ENCODE data around the gene DAAM2.

Gene DAAM2

DNA sequence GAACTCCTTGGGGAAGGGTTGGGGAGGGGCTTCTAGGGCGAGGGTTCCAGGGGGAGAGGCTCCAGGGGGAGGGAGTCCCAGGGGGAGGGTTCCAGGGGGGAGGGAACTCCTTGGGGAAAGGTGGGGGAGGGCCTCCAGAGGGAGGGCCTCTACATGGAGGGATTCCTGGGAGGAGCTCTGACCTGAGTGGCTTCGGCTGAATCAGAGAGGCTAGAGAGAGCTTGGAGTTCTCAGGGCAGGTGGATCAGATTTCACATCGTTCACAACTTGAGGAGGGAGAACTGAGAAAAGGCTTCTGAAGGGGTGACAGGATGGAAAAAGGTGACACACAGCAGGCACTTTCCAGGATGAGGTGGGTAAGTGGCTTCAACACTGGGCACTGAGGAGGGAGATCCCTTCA lies 49.1 kb downstream of the DAAM2 start:
- Histone ChIP-seq H3K9ac (no peak overlapping the region), H3K27me3 (no peaks in the 10 kb centered on the region), H3K4me2 (no peak overlapping the region), H3K36me3 (no peaks in the 10 kb centered on the region), H3K4me1 (0 out of 2 replicates have a peak, but pooled peaks cover 4% of the 10 kb centered on the region), H3K9me3 (no peaks in the 10 kb centered on the region), H4K20me1 (no peaks in the 10 kb centered on the region), H3K4me3 (no peak overlapping the region), H3K27ac (no peak overlapping the region)
- no peak for TF ChIP-seq Cebpa-rat (IDR thresholded peaks at IDR 0.05)

GRCh38 chr6:39841923-39842322 lies 49.7 kb downstream of the DAAM2 start:
- Histone ChIP-seq H3K36me3 (no peaks in the 10 kb centered on the region), H4K20me1 (no peaks in the 10 kb centered on the region), H3K4me2 (no peak overlapping the region), H3K27me3 (no peaks in the 10 kb centered on the region), H3K4me3 (no peak overlapping the region), H3K9me3 (no peaks in the 10 kb centered on the region), H3K9ac (no peak overlapping the region), H3K27ac (no peak overlapping the region), H3K4me1 (0 out of 2 replicates have a peak, but pooled peaks cover 4% of the 10 kb centered on the region)
- TF ChIP-seq Cebpa-rat (IDR thresholded peaks at IDR 0.05): no peak

DNA sequence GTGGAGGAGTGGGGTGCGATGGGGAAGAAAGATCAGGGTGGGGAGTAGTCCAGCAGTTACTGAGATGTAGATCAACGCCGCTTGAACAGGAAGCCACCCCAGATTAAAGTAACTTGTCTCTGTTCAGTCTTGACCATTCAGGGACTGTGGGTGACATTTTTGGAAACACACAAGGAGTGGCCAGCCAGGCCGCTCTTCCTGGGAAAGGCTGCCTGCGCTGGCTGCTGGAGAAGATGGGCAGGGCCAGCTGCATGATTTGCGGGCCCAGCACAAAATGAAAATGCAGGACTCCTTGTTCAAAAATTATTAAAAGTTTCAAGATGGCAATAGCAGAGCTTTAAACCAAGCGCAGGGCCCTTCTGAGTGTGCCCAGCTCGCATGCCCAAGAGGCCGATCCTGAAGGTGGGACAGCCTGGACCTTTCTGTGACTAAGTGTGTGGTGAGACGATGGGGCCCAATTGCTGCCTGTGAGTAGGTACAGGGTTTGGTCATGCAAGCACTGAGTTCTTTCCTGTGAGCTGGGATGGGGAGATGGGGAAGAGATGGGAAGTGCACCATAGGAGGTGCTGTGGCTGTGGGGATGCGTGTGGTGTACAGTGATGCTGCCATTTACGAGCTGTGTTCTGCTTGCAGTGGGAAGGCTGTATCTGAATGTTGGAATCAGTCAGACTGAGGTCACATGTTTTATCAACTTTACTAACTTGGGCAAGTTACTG lies 51.3 kb downstream of the DAAM2 start:
- no peaks in the 10 kb centered on the region for H4K20me1 ChIP-seq
- TF ChIP-seq Cebpa-rat (IDR thresholded peaks at IDR 0.05): no peak
- H3K9ac ChIP-seq: no peak overlapping the region
- no peaks in the 10 kb centered on the region for H3K9me3 ChIP-seq
- H3K4me2 ChIP-seq: no peak overlapping the region
- H3K27ac ChIP-seq: no peak overlapping the region
- H3K4me3 ChIP-seq: no peak overlapping the region
- 0 out of 2 replicates have a peak, but pooled peaks cover 4% of the 10 kb centered on the region for H3K4me1 ChIP-seq
- no peaks in the 10 kb centered on the region for H3K27me3 ChIP-seq
- no peaks in the 10 kb centered on the region for H3K36me3 ChIP-seq

GRCh38 chr6:39844866-39845265 lies 52.7 kb downstream of the DAAM2 start:
- TF ChIP-seq Cebpa-rat (IDR thresholded peaks at IDR 0.05): no peak
- no peaks in the 10 kb centered on the region for H4K20me1 ChIP-seq
- H3K9ac ChIP-seq: no peak overlapping the region
- H3K4me2 ChIP-seq: no peak overlapping the region
- no peak overlapping the region for H3K4me3 ChIP-seq
- 0 out of 2 replicates have a peak, but pooled peaks cover 4% of the 10 kb centered on the region for H3K4me1 ChIP-seq
- H3K9me3 ChIP-seq: no peaks in the 10 kb centered on the region
- H3K27me3 ChIP-seq: no peaks in the 10 kb centered on the region
- no peak overlapping the region for H3K27ac ChIP-seq
- no peaks in the 10 kb centered on the region for H3K36me3 ChIP-seq

- no peak overlapping the region for H3K4me2 ChIP-seq
- no peak for TF ChIP-seq Cebpa-rat (IDR thresholded peaks at IDR 0.05)
- no peaks in the 10 kb centered on the region for H3K36me3 ChIP-seq
- no peak overlapping the region for H3K9ac ChIP-seq
- no peaks in the 10 kb centered on the region for H3K4me1 ChIP-seq
- H3K9me3 ChIP-seq: no peaks in the 10 kb centered on the region
- no peaks in the 10 kb centered on the region for H4K20me1 ChIP-seq
- H3K27ac ChIP-seq: no peak overlapping the region
- H3K27me3 ChIP-seq: no peaks in the 10 kb centered on the region
- H3K4me3 ChIP-seq: no peak overlapping the region
These were observed 55.0 kb downstream of the DAAM2 start for GRCh38 chr6:39847221-39847620.

DNA sequence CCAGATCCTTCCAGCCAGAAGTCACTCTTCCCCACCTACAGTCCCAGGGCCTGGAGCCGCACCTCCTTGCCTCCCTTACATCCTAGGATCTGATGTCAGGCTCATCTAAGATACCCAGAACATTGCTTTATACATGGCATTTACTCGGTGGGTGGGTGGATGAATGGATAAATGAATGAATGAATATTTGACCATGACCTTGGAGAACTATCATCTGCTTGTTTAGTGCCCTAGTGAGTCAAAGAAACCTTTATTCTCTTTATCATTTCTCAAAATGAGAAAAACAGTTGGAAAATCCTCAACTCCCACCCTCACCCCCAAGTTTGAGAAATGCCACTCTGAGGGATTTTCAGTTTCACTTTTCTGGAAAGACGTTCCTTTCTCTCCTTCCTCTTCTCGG lies 56.0 kb downstream of the DAAM2 start:
- Histone ChIP-seq H3K27ac (no peak overlapping the region), H3K9me3 (no peaks in the 10 kb centered on the region), H4K20me1 (no peaks in the 10 kb centered on the region), H3K36me3 (no peaks in the 10 kb centered on the region), H3K27me3 (no peaks in the 10 kb centered on the region), H3K4me3 (no peak overlapping the region), H3K4me1 (no peaks in the 10 kb centered on the region), H3K4me2 (no peak overlapping the region), H3K9ac (no peak overlapping the region)
- no peak for TF ChIP-seq Cebpa-rat (IDR thresholded peaks at IDR 0.05)

DNA sequence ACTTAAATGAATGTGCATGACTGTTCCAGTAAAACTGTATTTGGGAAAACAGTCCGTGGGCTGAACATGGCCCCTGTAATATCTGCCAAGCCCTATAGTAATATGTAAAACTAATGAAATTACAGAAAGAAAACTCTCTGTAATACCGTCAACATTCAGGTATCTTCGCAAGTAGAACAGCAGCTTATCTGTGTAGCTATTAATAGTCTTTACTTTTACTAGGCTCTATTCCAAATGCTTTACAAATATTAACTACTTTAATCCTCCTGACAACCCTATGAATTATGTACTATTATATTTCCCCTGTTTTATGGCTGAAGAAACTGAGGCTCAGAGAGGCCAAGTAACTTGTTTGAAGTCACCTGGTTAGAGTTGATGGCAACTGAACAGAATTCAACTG lies 57.1 kb downstream of the DAAM2 start:
- H4K20me1 ChIP-seq: no peaks in the 10 kb centered on the region
- no peaks in the 10 kb centered on the region for H3K4me1 ChIP-seq
- H3K4me3 ChIP-seq: no peak overlapping the region
- no peak for TF ChIP-seq Cebpa-rat (IDR thresholded peaks at IDR 0.05)
- no peak overlapping the region for H3K4me2 ChIP-seq
- H3K9ac ChIP-seq: no peak overlapping the region
- no peaks in the 10 kb centered on the region for H3K27me3 ChIP-seq
- no peak overlapping the region for H3K27ac ChIP-seq
- H3K36me3 ChIP-seq: no peaks in the 10 kb centered on the region
- no peaks in the 10 kb centered on the region for H3K9me3 ChIP-seq

DNA sequence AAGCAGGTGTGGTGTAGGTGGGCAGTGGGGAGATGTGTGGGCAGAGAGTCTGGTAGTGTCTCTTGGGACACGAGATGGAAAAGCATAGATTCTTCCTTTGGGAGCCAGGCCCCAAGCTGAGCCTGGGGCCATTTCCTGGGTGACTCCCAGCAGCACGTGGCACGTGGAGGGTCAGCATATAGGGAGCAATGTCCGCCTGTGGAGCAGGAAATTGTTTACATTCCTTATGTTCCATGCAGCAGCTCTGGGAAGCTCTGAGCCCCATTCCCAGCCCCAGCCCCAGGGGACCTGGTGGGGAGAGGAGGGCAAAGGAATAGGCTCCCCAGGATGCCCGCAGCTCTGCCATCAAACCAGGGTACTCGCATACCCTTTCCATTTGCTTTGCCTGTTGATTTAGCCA lies 57.6 kb downstream of the DAAM2 start:
- TF ChIP-seq Cebpa-rat (IDR thresholded peaks at IDR 0.05): no peak
- Histone ChIP-seq H3K27ac (no peak overlapping the region), H3K9ac (no peak overlapping the region), H3K4me3 (no peak overlapping the region), H3K4me1 (no peaks in the 10 kb centered on the region), H4K20me1 (no peaks in the 10 kb centered on the region), H3K27me3 (no peaks in the 10 kb centered on the region), H3K4me2 (no peak overlapping the region), H3K9me3 (no peaks in the 10 kb centered on the region), H3K36me3 (no peaks in the 10 kb centered on the region)

- Histone ChIP-seq H3K27me3 (no peaks in the 10 kb centered on the region), H3K4me1 (no peaks in the 10 kb centered on the region), H4K20me1 (no peaks in the 10 kb centered on the region), H3K9me3 (no peaks in the 10 kb centered on the region), H3K4me3 (no peak overlapping the region), H3K9ac (no peak overlapping the region), H3K4me2 (no peak overlapping the region), H3K36me3 (no peaks in the 10 kb centered on the region), H3K27ac (no peak overlapping the region)
- no peak for TF ChIP-seq Cebpa-rat (IDR thresholded peaks at IDR 0.05)
These were observed 58.6 kb downstream of the DAAM2 start for GRCh38 chr6:39850736-39851297.

- H3K27me3 ChIP-seq: no peaks in the 10 kb centered on the region
- no peaks in the 10 kb centered on the region for H3K9me3 ChIP-seq
- no peak for TF ChIP-seq Cebpa-rat (IDR thresholded peaks at IDR 0.05)
These were observed 59.2 kb downstream of the DAAM2 start for GRCh38 chr6:39851331-39851730.

More at GRCh38 chr6:39851331-39851730, 59.2 kb downstream of the DAAM2 start:
- H3K4me3 ChIP-seq: no peak overlapping the region
- H3K27ac ChIP-seq: no peak overlapping the region
- no peak overlapping the region for H3K4me2 ChIP-seq
- H4K20me1 ChIP-seq: no peaks in the 10 kb centered on the region
- H3K9ac ChIP-seq: no peak overlapping the region
- no peaks in the 10 kb centered on the region for H3K4me1 ChIP-seq
- no peaks in the 10 kb centered on the region for H3K36me3 ChIP-seq
